Measurements from ENCODE around the gene ZNF581.

The ZNF581 gene

DNA sequence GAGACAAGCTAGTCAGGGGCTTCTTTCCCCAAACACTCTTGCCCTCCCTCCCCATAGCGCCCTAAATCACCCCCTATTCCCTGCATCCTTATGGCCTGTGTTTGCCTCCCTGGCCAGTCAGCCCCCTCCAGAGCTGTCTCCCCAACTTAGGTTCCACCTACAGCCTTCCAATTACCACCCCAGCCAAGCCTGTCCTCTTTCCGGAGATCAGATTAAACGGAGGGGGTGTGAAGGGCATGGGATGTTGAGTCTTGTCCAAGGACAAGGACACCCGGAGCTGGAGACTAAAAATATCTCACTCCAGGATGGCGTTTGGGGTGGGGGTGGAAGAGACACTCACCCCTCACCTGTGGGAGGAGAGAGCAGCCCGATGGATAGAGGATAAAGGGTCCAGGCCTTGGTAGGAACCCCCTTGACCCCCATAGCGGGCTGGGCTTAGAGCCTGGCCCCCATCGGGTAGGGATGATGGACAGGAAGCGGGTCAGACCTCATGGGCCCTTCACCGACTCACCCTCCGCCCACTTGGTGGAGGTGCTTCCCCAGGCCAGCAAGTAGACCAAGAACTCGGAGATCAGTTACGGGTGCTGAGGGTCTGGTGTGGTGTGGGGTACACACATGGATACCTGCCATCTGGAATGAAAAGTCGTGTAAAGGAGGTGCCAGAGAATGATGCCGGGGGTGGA is 32.0 kb upstream of the ZNF581 start:
- no peaks in the 10 kb centered on the region for H3F3A ChIP-seq (ENCODE audit: insufficient read depth, low read length)
- H3K9ac ChIP-seq (ENCODE audit: low read length) = no peak overlapping the region
- H3K4me3 ChIP-seq (ENCODE audit: low read depth, low read length, poor library complexity, severe bottlenecking) = no peak overlapping the region
- TF ChIP-seq EZH2 (IDR thresholded peaks at IDR 0.05; ENCODE audit: borderline replicate concordance, low read length) = no peak
- TF ChIP-seq, protein P1, sequence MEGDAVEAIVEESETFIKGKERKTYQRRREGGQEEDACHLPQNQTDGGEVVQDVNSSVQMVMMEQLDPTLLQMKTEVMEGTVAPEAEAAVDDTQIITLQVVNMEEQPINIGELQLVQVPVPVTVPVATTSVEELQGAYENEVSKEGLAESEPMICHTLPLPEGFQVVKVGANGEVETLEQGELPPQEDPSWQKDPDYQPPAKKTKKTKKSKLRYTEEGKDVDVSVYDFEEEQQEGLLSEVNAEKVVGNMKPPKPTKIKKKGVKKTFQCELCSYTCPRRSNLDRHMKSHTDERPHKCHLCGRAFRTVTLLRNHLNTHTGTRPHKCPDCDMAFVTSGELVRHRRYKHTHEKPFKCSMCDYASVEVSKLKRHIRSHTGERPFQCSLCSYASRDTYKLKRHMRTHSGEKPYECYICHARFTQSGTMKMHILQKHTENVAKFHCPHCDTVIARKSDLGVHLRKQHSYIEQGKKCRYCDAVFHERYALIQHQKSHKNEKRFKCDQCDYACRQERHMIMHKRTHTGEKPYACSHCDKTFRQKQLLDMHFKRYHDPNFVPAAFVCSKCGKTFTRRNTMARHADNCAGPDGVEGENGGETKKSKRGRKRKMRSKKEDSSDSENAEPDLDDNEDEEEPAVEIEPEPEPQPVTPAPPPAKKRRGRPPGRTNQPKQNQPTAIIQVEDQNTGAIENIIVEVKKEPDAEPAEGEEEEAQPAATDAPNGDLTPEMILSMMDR (IDR thresholded peaks at IDR 0.05; ENCODE audit: low read length) = no peak
- no peak overlapping the region for H3K27ac ChIP-seq (ENCODE audit: low read depth, low read length, poor library complexity, severe bottlenecking)
- no peaks in the 10 kb centered on the region for H3K27me3 ChIP-seq (ENCODE audit: insufficient read depth, low read length)
- H3K36me3 ChIP-seq (ENCODE audit: insufficient read depth, low read length) = peaks cover 35% of the 10 kb centered on the region
- no peak overlapping the region for H2AFZ ChIP-seq (ENCODE audit: low read length)
- no peaks in the 10 kb centered on the region for H4K20me1 ChIP-seq (ENCODE audit: insufficient read depth, low read length)
- H3K9me3 ChIP-seq (ENCODE audit: low read length) = no peaks in the 10 kb centered on the region
- H3K79me2 ChIP-seq (ENCODE audit: insufficient read depth, low read length) = no peaks in the 10 kb centered on the region
- H3K4me1 ChIP-seq (ENCODE audit: insufficient read depth, low read length, severe bottlenecking) = peaks cover 5% of the 10 kb centered on the region
- H3K4me2 ChIP-seq (ENCODE audit: low read length) = no peak overlapping the region
- H3K9me2 ChIP-seq (ENCODE audit: low read depth, low read length) = no peaks in the 10 kb centered on the region

DNA sequence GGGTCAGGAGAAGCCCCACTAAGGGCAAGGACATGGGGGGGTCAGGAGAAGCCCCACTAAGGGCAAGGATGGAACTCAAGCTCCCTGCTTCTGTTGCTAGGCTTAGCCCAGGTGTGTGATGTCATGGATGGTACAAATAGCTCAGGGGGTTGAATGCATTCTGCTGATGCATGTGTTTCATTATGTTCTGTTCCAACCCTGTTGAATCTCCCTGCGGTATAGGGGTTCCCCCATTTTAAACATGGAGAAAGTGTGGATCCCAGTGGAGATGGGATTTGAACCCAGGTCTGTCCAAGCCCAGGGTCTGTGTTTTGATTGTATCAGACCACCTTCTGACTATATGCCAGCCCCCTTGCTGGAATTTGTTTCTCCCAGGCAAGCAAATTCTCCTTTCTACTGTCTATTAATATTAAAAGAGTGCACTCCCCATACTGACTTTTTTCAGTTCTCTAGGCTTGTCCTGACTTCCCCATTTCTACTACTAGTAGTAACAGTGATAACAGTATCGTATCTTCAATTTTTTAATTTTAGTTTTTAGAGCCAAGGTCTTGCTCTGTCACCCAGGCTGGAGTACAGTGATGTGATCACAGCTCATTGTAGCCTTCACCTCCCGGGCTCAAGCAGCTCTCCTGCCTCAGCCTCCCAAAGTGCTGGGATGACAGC is 31.3 kb upstream of the ZNF581 start:
- Histone ChIP-seq H3K9me3 (ENCODE audit: low read length) (no peaks in the 10 kb centered on the region), H3K4me2 (ENCODE audit: low read length) (no peak overlapping the region), H3K79me2 (ENCODE audit: insufficient read depth, low read length) (no peaks in the 10 kb centered on the region), H4K20me1 (ENCODE audit: insufficient read depth, low read length) (no peaks in the 10 kb centered on the region), H3K27me3 (ENCODE audit: insufficient read depth, low read length) (no peaks in the 10 kb centered on the region), H3K4me3 (ENCODE audit: low read depth, low read length, poor library complexity, severe bottlenecking) (no peak overlapping the region), H3K4me1 (ENCODE audit: insufficient read depth, low read length, severe bottlenecking) (no peaks in the 10 kb centered on the region), H3K9ac (ENCODE audit: low read length) (no peak overlapping the region), H3K27ac (ENCODE audit: low read depth, low read length, poor library complexity, severe bottlenecking) (peak overlapping the region; percentile 14), H2AFZ (ENCODE audit: low read length) (no peak overlapping the region), H3K9me2 (ENCODE audit: low read depth, low read length) (no peaks in the 10 kb centered on the region), H3F3A (ENCODE audit: insufficient read depth, low read length) (no peaks in the 10 kb centered on the region), H3K36me3 (ENCODE audit: insufficient read depth, low read length) (peaks cover 34% of the 10 kb centered on the region)
- TF ChIP-seq EZH2 (IDR thresholded peaks at IDR 0.05; ENCODE audit: borderline replicate concordance, low read length) = no peak
- TF ChIP-seq, protein P1 (IDR thresholded peaks at IDR 0.05; ENCODE audit: low read length) = no peak

DNA sequence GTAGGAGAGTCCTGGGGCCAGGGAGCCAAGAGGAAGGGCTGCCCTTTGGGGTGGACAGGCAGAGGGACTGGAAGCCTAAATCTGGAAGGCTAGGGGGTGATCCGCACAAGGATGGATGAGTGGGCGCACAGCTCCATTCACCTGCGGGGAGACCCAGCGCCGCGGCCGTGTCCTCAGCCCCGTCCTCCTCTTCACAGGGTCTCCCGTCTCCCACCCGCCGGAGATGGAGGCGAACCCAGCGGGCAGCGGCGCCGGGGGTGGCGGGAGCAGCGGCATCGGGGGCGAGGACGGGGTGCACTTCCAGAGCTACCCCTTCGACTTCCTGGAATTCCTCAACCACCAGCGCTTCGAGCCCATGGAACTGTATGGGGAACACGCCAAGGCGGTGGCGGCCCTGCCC is 30.1 kb upstream of the ZNF581 start:
- Histone ChIP-seq H3F3A (ENCODE audit: insufficient read depth, low read length) (no peaks in the 10 kb centered on the region), H2AFZ (ENCODE audit: low read length) (no peak overlapping the region), H3K9ac (ENCODE audit: low read length) (no peak overlapping the region), H3K36me3 (ENCODE audit: insufficient read depth, low read length) (peaks cover 39% of the 10 kb centered on the region), H3K27me3 (ENCODE audit: insufficient read depth, low read length) (no peaks in the 10 kb centered on the region), H3K9me2 (ENCODE audit: low read depth, low read length) (no peaks in the 10 kb centered on the region), H4K20me1 (ENCODE audit: insufficient read depth, low read length) (no peaks in the 10 kb centered on the region), H3K4me1 (ENCODE audit: insufficient read depth, low read length, severe bottlenecking) (no peaks in the 10 kb centered on the region), H3K4me3 (ENCODE audit: low read depth, low read length, poor library complexity, severe bottlenecking) (no peak overlapping the region), H3K79me2 (ENCODE audit: insufficient read depth, low read length) (no peaks in the 10 kb centered on the region), H3K9me3 (ENCODE audit: low read length) (no peaks in the 10 kb centered on the region), H3K27ac (ENCODE audit: low read depth, low read length, poor library complexity, severe bottlenecking) (no peak overlapping the region), H3K4me2 (ENCODE audit: low read length) (no peak overlapping the region)
- TF ChIP-seq EZH2 (IDR thresholded peaks at IDR 0.05; ENCODE audit: borderline replicate concordance, low read length) = no peak
- TF ChIP-seq, protein P1 (IDR thresholded peaks at IDR 0.05; ENCODE audit: low read length) = no peak
